Measurements from ENCODE around the gene TEK.
"Not testable (repeated sequence)": the region's sequence is repeated elsewhere in the genome, so short reads cannot be mapped to it uniquely, and the experiment has no call there.

TEK gene

GRCh38 chr9:27090711-27091110, 18.3 kb upstream of the TEK start:
- Histone ChIP-seq H3K36me3 (ENCODE audit: control insufficient read depth, insufficient read depth, low read length) (no peaks in the 10 kb centered on the region), H3K27me3 (ENCODE audit: control insufficient read depth, insufficient read depth, low read length) (no peaks in the 10 kb centered on the region), H3K9me3 (ENCODE audit: control insufficient read depth, insufficient read depth, low read length) (no peaks in the 10 kb centered on the region), H3K4me3 (ENCODE audit: low read depth, low read length) (no peak overlapping the region), H3K4me1 (ENCODE audit: control insufficient read depth, insufficient read depth, low read length) (no peaks in the 10 kb centered on the region), H3K9ac (ENCODE audit: low read depth, low read length) (no peak overlapping the region)

GRCh38 chr9:27092496-27092895, 16.5 kb upstream of the TEK start:
- not testable (repeated sequence) for H3K36me3 ChIP-seq (ENCODE audit: control insufficient read depth, insufficient read depth, low read length); H3K9me3 ChIP-seq (ENCODE audit: control insufficient read depth, insufficient read depth, low read length); H3K27me3 ChIP-seq (ENCODE audit: control insufficient read depth, insufficient read depth, low read length); H3K4me3 ChIP-seq (ENCODE audit: low read depth, low read length); H3K9ac ChIP-seq (ENCODE audit: low read depth, low read length); H3K4me1 ChIP-seq (ENCODE audit: control insufficient read depth, insufficient read depth, low read length)

- H3K4me1 ChIP-seq (ENCODE audit: control insufficient read depth, insufficient read depth, low read length); H3K4me3 ChIP-seq (ENCODE audit: low read depth, low read length): not testable (repeated sequence)
These were observed 15.5 kb upstream of the TEK start for GRCh38 chr9:27093384-27094067.

GRCh38 chr9:27094640-27095298, 14.3 kb upstream of the TEK start:
- Histone ChIP-seq H3K9ac (ENCODE audit: low read depth, low read length) (no peak overlapping the region), H3K36me3 (ENCODE audit: control insufficient read depth, insufficient read depth, low read length) (no peaks in the 10 kb centered on the region), H3K27me3 (ENCODE audit: control insufficient read depth, insufficient read depth, low read length) (no peaks in the 10 kb centered on the region), H3K4me1 (ENCODE audit: control insufficient read depth, insufficient read depth, low read length) (no peaks in the 10 kb centered on the region), H3K4me3 (ENCODE audit: low read depth, low read length) (no peak overlapping the region), H3K9me3 (ENCODE audit: control insufficient read depth, insufficient read depth, low read length) (no peaks in the 10 kb centered on the region)

More at GRCh38 chr9:27093384-27094067, 15.5 kb upstream of the TEK start:
- H3K9me3 ChIP-seq (ENCODE audit: control insufficient read depth, insufficient read depth, low read length); H3K9ac ChIP-seq (ENCODE audit: low read depth, low read length); H3K27me3 ChIP-seq (ENCODE audit: control insufficient read depth, insufficient read depth, low read length); H3K36me3 ChIP-seq (ENCODE audit: control insufficient read depth, insufficient read depth, low read length): not testable (repeated sequence)

- Histone ChIP-seq H3K27me3 (ENCODE audit: control insufficient read depth, insufficient read depth, low read length) (no peaks in the 10 kb centered on the region), H3K9me3 (ENCODE audit: control insufficient read depth, insufficient read depth, low read length) (no peaks in the 10 kb centered on the region), H3K9ac (ENCODE audit: low read depth, low read length) (no peak overlapping the region), H3K4me1 (ENCODE audit: control insufficient read depth, insufficient read depth, low read length) (peaks cover 8% of the 10 kb centered on the region), H3K4me3 (ENCODE audit: low read depth, low read length) (no peak overlapping the region), H3K36me3 (ENCODE audit: control insufficient read depth, insufficient read depth, low read length) (no peaks in the 10 kb centered on the region)
These were observed 1.8 kb upstream of the TEK start for GRCh38 chr9:27107241-27107640.

- Histone ChIP-seq H3K36me3 (ENCODE audit: control insufficient read depth, insufficient read depth, low read length) (no peaks in the 10 kb centered on the region), H3K9me3 (ENCODE audit: control insufficient read depth, insufficient read depth, low read length) (no peaks in the 10 kb centered on the region), H3K4me1 (ENCODE audit: control insufficient read depth, insufficient read depth, low read length) (peaks cover 8% of the 10 kb centered on the region), H3K9ac (ENCODE audit: low read depth, low read length) (peak overlapping the region; percentile 32), H3K4me3 (ENCODE audit: low read depth, low read length) (peak overlapping the region; percentile 56), H3K27me3 (ENCODE audit: control insufficient read depth, insufficient read depth, low read length) (no peaks in the 10 kb centered on the region)
These were observed 596 bp downstream of the TEK start for GRCh38 chr9:27109621-27110020.

GRCh38 chr9:27110181-27110580, 1.2 kb downstream of the TEK start:
- no peaks in the 10 kb centered on the region for H3K27me3 ChIP-seq (ENCODE audit: control insufficient read depth, insufficient read depth, low read length)
- no peak overlapping the region for H3K9ac ChIP-seq (ENCODE audit: low read depth, low read length)
- H3K36me3 ChIP-seq (ENCODE audit: control insufficient read depth, insufficient read depth, low read length) = no peaks in the 10 kb centered on the region
- H3K9me3 ChIP-seq (ENCODE audit: control insufficient read depth, insufficient read depth, low read length) = no peaks in the 10 kb centered on the region
- H3K4me1 ChIP-seq (ENCODE audit: control insufficient read depth, insufficient read depth, low read length) = peaks cover 8% of the 10 kb centered on the region
- H3K4me3 ChIP-seq (ENCODE audit: low read depth, low read length) = no peak overlapping the region

- Histone ChIP-seq H3K27me3 (ENCODE audit: control insufficient read depth, insufficient read depth, low read length) (no peaks in the 10 kb centered on the region), H3K4me3 (ENCODE audit: low read depth, low read length) (no peak overlapping the region), H3K4me1 (ENCODE audit: control insufficient read depth, insufficient read depth, low read length) (peaks cover 8% of the 10 kb centered on the region), H3K9me3 (ENCODE audit: control insufficient read depth, insufficient read depth, low read length) (no peaks in the 10 kb centered on the region), H3K9ac (ENCODE audit: low read depth, low read length) (no peak overlapping the region), H3K36me3 (ENCODE audit: control insufficient read depth, insufficient read depth, low read length) (no peaks in the 10 kb centered on the region)
These were observed 3.2 kb downstream of the TEK start for GRCh38 chr9:27112235-27112634.

- H3K4me3 ChIP-seq (ENCODE audit: low read depth, low read length) = no peak overlapping the region
- no peaks in the 10 kb centered on the region for H3K27me3 ChIP-seq (ENCODE audit: control insufficient read depth, insufficient read depth, low read length)
- peaks cover 4% of the 10 kb centered on the region for H3K4me1 ChIP-seq (ENCODE audit: control insufficient read depth, insufficient read depth, low read length)
- H3K9me3 ChIP-seq (ENCODE audit: control insufficient read depth, insufficient read depth, low read length) = no peaks in the 10 kb centered on the region
- no peak overlapping the region for H3K9ac ChIP-seq (ENCODE audit: low read depth, low read length)
- H3K36me3 ChIP-seq (ENCODE audit: control insufficient read depth, insufficient read depth, low read length) = no peaks in the 10 kb centered on the region
These were observed 8.6 kb downstream of the TEK start for GRCh38 chr9:27117489-27118135.

GRCh38 chr9:27118916-27119315, 9.9 kb downstream of the TEK start:
- Histone ChIP-seq H3K9ac (ENCODE audit: low read depth, low read length) (no peak overlapping the region), H3K36me3 (ENCODE audit: control insufficient read depth, insufficient read depth, low read length) (no peaks in the 10 kb centered on the region), H3K27me3 (ENCODE audit: control insufficient read depth, insufficient read depth, low read length) (no peaks in the 10 kb centered on the region), H3K4me1 (ENCODE audit: control insufficient read depth, insufficient read depth, low read length) (peaks cover 4% of the 10 kb centered on the region), H3K9me3 (ENCODE audit: control insufficient read depth, insufficient read depth, low read length) (no peaks in the 10 kb centered on the region), H3K4me3 (ENCODE audit: low read depth, low read length) (no peak overlapping the region)

GRCh38 chr9:27124151-27124550, 15.1 kb downstream of the TEK start:
- Histone ChIP-seq H3K36me3 (ENCODE audit: control insufficient read depth, insufficient read depth, low read length) (no peaks in the 10 kb centered on the region), H3K27me3 (ENCODE audit: control insufficient read depth, insufficient read depth, low read length) (no peaks in the 10 kb centered on the region), H3K4me3 (ENCODE audit: low read depth, low read length) (no peak overlapping the region), H3K9ac (ENCODE audit: low read depth, low read length) (no peak overlapping the region), H3K9me3 (ENCODE audit: control insufficient read depth, insufficient read depth, low read length) (no peaks in the 10 kb centered on the region), H3K4me1 (ENCODE audit: control insufficient read depth, insufficient read depth, low read length) (no peaks in the 10 kb centered on the region)

GRCh38 chr9:27125030-27125429, 16.0 kb downstream of the TEK start:
- Histone ChIP-seq H3K9me3 (ENCODE audit: control insufficient read depth, insufficient read depth, low read length) (no peaks in the 10 kb centered on the region), H3K4me3 (ENCODE audit: low read depth, low read length) (no peak overlapping the region), H3K36me3 (ENCODE audit: control insufficient read depth, insufficient read depth, low read length) (no peaks in the 10 kb centered on the region), H3K9ac (ENCODE audit: low read depth, low read length) (no peak overlapping the region), H3K27me3 (ENCODE audit: control insufficient read depth, insufficient read depth, low read length) (no peaks in the 10 kb centered on the region), H3K4me1 (ENCODE audit: control insufficient read depth, insufficient read depth, low read length) (no peaks in the 10 kb centered on the region)
